Glutamatergic neuron (in vitro differentiated cells): Measurements from ENCODE around the gene RAMP1. TPM values are rescaled to one million over a fixed set of nuclear protein-coding genes. Genes with fewer than 3 reads are reported as not detected.

Source experiments
- DNase-seq: peaks from one replicate; pipeline ENCODE4 v3.0.0; 2022
- H3K27ac Mint-ChIP-seq: one replicate; pipeline ENCODE4 v1.8.0; 2020; ENCODE audit warnings: mild to moderate bottlenecking, mixed read lengths, inconsistent platforms; ENCODE audit not compliant: unreplicated experiment
- H3K27me3 Mint-ChIP-seq: one replicate; pipeline ENCODE4 v1.8.0; 2020; ENCODE audit warnings: mild to moderate bottlenecking, moderate library complexity, mixed read lengths, inconsistent platforms; ENCODE audit not compliant: unreplicated experiment
- H3K36me3 Mint-ChIP-seq: one replicate; pipeline ENCODE4 v1.8.0; 2020; ENCODE audit warnings: mild to moderate bottlenecking, mixed read lengths, inconsistent platforms; ENCODE audit not compliant: unreplicated experiment
- H3K4me1 Mint-ChIP-seq: one replicate; pipeline ENCODE4 v1.8.0; 2020; ENCODE audit warnings: mild to moderate bottlenecking, low read depth, mixed read lengths, inconsistent platforms; ENCODE audit not compliant: unreplicated experiment
- H3K4me3 Mint-ChIP-seq: one replicate; pipeline ENCODE4 v1.8.0; 2020; ENCODE audit warnings: mild to moderate bottlenecking, mixed read lengths, inconsistent platforms; ENCODE audit not compliant: unreplicated experiment
- H3K9me3 Mint-ChIP-seq: one replicate; pipeline ENCODE4 v1.8.0; 2020; ENCODE audit warnings: mild to moderate bottlenecking, moderate library complexity, mixed read lengths, inconsistent platforms; ENCODE audit not compliant: unreplicated experiment
- total RNA-seq: library from RNA; stranded (reverse); fragmentation: NEBNext Ultra II Directional; extraction: Animal tissue kit (Norgen Biotek cat#: 25700); gene quantifications from one replicate; pipeline ENCODE4 v1.2.1, GENCODE V29; 2021; ENCODE audit not compliant: unreplicated experiment
- TF ChIP-seq, protein P1 (sequence below): fragments of 200-600 bp; sonication (generic); IDR thresholded peaks from one replicate; pipeline ENCODE4 v1.5.0; 2021; ENCODE audit not compliant: partially characterized antibody, unreplicated experiment

Gene RAMP1
- total RNA-seq, 1 donor from 2014 or later, result 7.6 TPM

DNA sequence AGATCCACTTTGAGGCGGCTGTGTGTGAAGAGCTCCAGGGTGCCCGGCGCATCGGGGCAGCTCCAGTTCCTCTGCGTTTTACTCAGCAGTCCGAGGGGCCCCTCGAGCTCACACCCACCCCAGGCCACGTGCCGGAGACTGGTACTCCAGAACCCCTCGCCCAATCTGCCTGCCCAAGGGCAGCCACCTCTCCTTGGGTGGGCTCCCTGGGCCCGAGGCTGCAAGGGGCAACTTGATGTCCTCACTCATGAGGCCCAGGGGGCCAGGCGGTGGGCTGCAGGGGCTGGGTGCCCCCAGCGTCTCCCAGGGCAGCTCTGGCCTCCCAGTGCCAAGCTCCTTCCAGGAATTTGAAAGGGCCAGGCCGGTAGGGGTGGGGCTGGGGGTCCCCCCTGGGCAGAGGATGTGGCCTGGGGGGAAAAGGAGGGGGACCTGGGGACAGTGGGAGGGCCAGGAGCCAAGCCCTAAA, 16.7 kb downstream of the RAMP1 start:
- Mint-ChIP-seq H3K4me3 (no peak overlapping the region), H3K27ac (no peak overlapping the region), H3K36me3 (peaks cover 1% of the 10 kb centered on the region), H3K27me3 (no peaks in the 10 kb centered on the region), H3K4me1 (peaks cover 9% of the 10 kb centered on the region), H3K9me3 (peaks cover 7% of the 10 kb centered on the region)
- DNase-seq, result no peak
- TF ChIP-seq, protein P1, sequence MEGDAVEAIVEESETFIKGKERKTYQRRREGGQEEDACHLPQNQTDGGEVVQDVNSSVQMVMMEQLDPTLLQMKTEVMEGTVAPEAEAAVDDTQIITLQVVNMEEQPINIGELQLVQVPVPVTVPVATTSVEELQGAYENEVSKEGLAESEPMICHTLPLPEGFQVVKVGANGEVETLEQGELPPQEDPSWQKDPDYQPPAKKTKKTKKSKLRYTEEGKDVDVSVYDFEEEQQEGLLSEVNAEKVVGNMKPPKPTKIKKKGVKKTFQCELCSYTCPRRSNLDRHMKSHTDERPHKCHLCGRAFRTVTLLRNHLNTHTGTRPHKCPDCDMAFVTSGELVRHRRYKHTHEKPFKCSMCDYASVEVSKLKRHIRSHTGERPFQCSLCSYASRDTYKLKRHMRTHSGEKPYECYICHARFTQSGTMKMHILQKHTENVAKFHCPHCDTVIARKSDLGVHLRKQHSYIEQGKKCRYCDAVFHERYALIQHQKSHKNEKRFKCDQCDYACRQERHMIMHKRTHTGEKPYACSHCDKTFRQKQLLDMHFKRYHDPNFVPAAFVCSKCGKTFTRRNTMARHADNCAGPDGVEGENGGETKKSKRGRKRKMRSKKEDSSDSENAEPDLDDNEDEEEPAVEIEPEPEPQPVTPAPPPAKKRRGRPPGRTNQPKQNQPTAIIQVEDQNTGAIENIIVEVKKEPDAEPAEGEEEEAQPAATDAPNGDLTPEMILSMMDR, result no peak

DNA sequence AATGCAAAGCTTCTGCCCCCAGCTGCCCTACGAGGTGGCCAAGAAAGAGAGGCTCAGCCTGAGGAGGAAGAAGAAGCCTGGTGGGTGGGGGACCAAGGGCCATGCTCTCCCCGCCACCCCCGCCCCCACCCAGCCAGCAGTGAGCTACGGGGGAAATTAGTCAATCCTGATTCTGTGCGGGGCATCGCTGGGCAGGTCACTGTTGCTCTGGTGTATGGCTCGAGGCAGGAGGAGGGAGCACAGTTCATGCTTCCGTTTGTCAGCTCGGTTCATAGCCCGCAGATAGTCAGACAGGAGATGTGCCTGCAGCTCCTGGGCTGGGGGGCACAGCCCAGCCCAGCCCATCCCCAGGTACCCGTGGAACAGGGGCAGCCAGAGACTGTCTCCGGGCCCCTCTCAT, 17.1 kb downstream of the RAMP1 start:
- no peaks in the 10 kb centered on the region for H3K27me3 Mint-ChIP-seq
- H3K4me1 Mint-ChIP-seq, result peaks cover 7% of the 10 kb centered on the region
- no peak overlapping the region for H3K27ac Mint-ChIP-seq
- no peak for DNase-seq
- peaks cover 6% of the 10 kb centered on the region for H3K36me3 Mint-ChIP-seq
- TF ChIP-seq, protein P1, result no peak
- H3K4me3 Mint-ChIP-seq, result no peak overlapping the region
- peaks cover 9% of the 10 kb centered on the region for H3K9me3 Mint-ChIP-seq

DNA sequence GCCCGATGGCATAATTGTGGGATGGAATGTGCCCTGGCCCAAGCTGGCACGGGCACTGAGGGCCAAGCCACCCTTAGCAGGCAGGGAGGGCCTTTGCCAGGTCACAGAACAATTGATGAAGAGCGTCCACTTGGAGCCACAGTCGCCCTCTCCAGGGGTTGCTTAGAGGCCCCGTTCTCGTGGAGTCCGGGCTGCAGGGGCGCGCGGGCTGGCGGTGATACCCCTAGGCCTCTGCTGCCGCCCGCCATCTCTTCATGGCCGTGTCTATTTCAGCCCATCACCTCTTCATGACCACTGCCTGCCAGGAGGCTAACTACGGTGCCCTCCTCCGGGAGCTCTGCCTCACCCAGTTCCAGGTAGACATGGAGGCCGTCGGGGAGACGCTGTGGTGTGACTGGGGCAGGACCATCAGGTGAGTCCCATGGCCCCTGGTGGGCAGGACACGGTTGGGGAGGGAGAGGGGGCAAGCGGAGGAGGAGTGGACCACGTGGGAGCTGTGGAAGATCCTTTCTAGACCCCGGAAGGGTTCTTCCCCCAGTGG, 17.6 kb downstream of the RAMP1 start:
- no peak for DNase-seq
- Mint-ChIP-seq H3K27me3 (no peaks in the 10 kb centered on the region), H3K4me1 (peaks cover 4% of the 10 kb centered on the region), H3K9me3 (peaks cover 6% of the 10 kb centered on the region), H3K4me3 (no peak overlapping the region), H3K36me3 (peaks cover 9% of the 10 kb centered on the region), H3K27ac (no peak overlapping the region)
- TF ChIP-seq, protein P1, result no peak

DNA sequence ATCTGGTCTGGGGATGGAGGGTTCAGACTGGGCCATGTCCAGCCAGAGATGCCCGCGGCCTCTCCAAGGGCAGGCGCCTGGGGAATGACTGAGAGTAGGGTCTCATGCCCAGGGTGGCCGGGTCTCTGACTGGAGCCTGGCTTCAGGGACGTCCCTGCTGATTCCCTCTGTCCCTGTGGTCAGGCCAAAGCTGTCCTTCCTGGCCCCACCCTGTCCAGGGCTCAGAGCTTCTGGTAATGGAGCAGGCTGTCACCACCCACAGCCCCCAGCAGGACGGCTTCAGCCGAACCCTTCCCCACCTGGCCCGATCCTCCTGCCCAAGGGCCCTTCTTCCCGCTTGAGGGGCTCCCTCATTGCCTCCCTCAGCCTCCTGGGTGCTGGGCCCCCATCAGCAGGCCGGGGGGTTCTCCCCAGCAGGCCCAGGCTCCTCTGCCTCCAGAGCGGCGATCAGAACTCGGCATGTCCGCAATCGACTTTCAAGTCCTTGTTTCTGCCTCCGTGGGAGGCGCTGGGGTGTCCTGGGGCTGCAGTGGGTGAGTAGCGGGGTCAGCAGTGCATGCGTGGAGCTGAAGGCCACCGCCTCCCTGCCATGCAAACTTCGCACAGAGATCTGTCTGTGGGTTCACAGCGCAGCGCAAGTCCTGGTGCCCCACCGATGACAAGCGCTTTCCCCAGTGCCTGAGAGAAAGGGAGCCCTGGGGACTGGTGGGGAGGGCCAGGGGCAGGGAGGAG, 18.3 kb downstream of the RAMP1 start:
- DNase-seq, result no peak
- H3K36me3 Mint-ChIP-seq, result peaks cover 9% of the 10 kb centered on the region
- H3K27ac Mint-ChIP-seq, result no peak overlapping the region
- H3K27me3 Mint-ChIP-seq, result no peaks in the 10 kb centered on the region
- TF ChIP-seq, protein P1, result no peak
- H3K4me3 Mint-ChIP-seq, result no peak overlapping the region
- H3K9me3 Mint-ChIP-seq, result peaks cover 8% of the 10 kb centered on the region
- H3K4me1 Mint-ChIP-seq, result peaks cover 8% of the 10 kb centered on the region
